ENCODE data around the gene FSD2.

Gene FSD2, protein sequence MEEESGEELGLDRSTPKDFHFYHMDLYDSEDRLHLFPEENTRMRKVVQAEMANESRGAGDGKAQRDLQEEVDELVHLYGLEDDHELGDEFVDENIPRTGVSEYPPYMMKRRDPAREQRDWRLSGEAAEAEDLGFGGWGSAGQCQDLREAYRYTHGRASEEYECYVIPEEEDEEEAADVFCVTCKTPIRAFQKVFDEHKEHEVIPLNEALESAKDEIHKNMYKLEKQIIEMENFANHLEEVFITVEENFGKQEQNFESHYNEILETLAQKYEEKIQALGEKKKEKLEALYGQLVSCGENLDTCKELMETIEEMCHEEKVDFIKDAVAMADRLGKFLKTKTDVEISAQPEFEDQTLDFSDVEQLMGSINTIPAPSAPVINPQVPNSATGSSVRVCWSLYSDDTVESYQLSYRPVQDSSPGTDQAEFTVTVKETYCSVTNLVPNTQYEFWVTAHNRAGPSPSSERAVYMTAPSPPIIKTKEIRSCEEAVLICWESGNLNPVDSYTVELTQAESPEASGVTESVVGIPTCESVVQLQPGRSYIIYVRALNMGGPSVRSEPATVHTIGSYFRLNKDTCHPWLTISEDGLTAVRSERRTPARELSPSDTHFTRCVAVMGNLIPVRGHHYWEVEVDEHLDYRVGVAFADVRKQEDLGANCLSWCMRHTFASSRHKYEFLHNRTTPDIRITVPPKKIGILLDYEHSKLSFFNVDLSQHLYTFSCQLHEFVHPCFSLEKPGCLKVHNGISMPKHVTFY

DNA sequence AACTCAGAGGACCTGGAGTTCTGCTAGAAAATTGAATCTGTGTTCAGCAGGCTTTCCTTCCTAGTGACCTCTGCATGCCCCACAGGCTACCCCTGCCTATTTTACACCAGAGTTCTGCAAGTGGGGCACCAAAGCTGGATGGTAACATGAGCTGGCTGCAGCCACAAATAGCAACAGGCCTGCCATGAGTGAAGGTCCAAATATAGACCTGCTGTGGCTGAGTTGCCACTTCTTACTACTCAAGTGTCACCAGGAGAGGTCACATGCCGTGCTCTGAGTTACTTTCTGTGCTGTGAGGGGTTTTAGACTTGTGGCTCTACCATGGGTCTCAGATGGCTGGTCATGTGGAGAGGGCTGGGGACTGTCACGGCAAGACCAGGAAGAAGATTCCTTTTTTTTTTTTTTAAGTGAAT, at the start of gene FSD2:
TSS of gene FSD2 (minus strand) at position 76 of the 413 bp plus-strand sequence. CDS start 18,679 bp downstream, outside the sequence.
- no peak for DNase-seq

DNA sequence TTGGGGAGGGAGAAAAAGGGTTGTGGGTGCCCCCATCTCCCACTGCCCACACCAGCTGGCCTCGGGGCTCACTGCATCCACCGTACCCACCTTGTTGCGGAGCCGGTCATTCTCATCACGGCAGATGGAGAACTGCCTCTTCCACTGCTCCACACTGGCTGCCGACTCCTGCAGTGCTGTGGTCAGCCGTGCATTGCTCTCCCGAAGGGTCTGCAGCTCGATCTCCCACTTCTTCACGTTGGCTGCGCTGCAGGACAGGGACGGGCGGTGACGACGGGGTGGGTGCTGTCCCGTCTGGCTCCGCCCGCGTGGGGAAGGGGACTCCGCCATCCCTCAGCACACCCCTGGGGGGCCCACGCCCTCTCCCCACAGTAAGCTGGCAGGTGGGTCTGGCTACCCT, 48.7 kb upstream of the FSD2 start:
- DNase-seq, result no peak

DNA sequence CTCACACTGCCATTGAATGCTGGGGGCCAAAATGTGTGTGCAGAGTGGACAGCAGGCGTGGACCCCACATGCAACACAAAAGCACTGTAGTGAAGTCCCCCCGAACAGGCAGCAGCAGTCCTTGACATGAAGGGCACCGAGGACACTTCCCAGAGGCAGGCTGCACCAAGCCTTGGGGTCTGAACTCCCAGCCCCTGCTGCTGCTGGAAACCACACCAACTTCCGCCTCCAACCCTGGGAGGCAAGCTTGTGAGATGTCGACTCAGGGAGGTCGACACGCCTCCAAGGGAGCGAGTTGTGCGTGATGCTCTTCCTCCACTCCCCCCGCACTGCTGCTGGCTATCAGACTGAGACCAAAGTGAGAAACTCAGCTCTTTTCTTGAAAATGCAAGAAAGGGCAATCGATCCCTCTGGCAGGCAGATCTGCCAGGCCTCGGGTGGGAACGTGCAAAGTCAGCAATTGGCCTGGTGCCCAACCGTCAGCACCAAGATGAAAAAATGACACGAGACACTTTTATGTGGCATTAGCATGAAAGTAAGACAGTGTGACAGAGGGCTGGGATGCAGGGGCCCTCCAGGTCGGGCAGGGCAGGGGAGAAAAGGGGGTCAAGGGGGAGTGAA, 47.2 kb upstream of the FSD2 start:
- DNase-seq, result no peak

DNA sequence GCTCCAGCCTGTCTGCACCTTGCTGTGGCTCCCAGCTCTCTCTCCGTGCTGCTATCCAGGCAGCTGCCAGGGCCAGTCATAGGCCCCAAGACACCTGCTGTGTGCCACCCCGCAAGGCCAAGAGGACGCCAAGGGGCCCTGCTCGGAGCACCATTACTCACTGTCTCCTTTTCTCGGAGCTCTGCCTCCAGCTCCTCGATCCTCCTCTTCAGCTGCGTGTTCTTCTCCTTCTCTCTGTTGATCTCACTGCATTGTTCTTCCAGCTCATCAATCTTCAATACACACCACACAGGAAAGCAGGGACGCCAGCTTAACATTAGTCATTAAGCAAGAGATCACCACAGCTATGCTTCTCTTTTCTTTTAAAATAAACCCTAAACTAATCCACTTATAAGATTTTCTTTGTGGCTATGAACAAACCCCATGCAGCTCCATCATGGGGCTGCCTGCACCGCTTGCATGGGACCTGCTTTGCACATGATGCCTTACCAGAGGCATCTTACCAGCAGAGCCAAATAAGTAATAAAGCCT, 46.2 kb upstream of the FSD2 start:
- DNase-seq, result no peak

DNA sequence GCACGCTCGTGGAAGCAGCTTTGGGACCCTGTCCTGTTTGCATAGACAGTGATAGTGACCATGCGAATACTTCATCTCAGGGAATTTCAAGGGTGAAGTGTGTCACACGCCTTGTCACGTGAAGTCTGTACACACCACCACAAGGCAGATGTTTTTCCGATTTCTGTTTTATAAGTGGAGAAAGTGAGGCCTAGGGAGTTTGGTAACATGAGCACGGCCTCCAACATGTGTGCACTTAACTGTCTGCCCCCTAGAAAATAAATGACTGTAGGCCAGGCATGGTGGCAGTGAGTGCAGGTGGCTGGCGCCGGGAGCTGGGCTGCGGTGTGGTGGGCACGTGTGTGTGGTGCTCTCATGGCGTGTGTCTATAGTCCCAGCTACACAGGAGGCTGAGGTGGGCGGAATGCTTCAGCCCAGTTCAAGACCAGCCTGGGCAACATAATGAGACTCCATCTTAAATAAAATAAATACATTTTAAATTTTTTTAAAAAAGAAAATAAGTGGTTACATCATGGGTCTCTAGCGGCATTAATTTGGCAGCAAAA, 45.5 kb upstream of the FSD2 start:
- no peak for DNase-seq

DNA sequence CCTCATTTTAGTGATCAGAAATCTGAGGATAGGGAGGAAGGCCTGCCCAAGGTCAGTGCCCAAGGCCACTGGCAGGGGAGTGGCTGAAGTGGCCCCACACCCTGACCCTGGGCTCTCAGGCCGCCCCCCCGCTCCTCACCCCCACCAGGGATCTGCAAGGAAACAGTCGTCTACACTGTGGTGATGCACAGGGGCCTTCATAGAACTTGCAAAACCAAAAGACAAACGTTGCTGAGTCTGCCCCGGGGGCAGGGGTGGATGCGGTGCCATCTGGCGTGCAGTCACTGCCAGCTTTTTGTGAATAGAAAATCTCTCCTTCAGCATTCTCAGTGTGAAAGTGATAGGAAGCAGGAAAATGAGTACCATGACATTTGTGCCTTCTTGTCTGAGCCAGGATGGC, 44.9 kb upstream of the FSD2 start:
- no peak for DNase-seq

DNA sequence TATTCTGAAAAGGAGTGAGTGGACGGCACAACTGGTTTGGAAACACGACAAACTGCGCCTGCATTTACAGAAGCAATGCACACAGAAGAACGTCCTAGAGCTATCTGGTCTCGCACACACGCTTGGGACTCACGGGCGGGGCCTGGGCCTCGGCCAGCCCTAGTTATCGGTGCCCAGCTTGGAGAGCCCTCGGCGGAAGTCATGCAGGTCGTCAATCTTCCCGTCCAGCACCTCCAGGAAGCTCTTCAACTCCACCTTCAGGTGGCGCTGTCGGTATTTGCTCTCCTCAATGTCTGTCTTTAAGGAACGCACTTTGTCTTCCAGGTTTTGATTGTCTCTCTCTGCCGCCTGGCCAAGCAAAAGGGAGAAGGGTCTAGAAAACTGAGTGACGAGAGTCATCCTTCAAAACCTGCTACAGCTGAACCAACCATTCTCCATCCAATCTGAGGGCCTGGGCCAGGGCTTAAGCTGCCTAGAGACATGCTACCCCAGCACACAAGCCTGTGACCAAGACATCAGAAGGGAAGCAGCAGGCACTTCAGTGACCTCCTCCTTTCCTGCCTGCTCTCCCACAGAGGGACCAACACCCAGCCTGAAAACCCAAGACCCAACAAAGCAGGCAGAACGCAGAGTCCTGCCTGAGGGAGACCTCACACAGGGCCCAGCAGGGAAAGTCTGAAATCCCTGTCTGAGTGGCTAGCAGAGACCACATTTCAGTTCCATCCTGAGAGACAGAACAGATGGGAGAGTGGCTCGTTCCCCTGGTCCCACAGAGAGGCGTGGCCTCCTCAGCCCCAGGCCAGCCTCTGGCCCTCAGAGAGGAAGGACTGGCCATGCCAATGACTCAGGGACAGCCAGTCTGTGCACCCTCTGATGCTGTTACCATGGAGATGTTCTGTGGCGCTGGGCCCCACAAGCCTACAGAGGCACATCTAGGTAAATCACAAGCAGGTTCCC, 44.0 kb upstream of the FSD2 start:
- DNase-seq, result peak; percentile 70 to 78

DNA sequence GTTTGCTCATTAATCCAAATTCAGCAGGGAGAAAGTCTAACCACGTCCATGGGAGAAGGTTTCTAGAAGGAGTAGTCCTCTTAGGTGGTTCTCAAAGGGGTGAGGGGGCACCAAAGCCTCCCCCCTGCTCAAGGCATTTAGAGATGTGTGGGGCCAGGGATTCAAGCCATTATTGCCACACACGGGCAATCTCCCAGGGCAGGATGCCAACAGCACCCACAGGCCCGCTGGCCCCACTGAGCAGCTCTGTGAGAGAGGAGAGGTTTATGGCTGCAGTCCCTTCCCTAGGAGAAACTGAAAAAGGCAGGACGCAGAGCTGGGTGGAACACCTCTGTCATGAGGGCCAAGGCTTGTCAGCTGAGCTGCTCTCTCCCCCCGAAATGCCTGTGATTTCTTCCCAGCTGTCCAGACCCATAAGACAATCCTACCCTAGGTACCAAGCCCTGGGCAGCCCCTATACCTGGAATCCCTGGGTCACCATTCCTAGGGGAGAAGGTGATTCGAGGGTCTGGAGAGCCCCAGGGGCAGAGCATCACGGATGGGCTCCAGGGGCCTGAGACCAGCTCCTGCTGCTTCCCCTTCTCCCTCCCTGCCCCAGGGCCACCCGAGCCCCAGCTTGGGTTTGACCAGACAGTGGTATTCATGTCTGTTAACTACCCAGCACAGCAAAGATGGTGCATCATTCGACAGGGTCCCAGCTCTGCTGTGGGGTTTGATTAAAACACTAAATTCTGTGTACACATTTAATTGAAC, 42.5 kb upstream of the FSD2 start:
- DNase-seq, result no peak

DNA sequence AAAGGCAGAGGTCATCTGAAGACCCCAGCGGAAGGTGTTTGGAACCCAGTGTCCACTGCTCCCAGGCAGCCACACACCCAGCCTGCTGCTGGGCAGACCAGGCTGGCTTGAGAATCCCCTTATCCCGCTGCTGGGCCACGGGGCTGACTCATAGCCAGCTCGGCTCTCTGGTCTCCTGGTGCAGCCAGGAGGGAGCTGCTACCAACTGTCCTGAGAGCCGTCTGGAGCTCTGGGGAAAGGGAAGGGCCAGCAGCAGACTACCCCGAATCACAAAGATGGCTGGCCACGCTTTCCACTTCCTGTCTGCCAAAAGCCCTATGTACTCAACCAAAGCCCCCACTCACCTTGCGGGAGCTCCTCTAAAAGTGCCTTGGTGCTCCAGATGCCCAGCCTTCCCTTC, 41.8 kb upstream of the FSD2 start:
- DNase-seq, result no peak

DNA sequence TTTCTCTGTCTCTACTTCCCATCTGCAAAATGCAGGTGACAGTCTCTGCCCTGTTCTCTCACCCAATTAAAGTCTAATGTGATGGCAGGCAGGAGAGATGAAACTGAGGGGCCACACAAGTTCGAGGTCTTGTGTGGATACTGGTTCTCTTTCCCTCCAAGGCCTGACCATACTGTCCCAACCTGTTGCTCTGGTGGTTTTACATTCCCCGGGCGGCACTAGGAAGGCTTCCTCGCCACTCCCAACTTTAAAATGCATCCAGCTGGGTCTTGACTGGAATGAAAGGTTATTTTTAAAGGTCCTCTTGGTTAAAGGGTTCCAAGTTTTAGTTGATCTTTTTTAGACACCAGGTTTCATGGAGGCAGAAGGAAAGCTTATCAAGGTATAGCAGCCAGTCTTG, 40.8 kb upstream of the FSD2 start:
- DNase-seq, result no peak

DNA sequence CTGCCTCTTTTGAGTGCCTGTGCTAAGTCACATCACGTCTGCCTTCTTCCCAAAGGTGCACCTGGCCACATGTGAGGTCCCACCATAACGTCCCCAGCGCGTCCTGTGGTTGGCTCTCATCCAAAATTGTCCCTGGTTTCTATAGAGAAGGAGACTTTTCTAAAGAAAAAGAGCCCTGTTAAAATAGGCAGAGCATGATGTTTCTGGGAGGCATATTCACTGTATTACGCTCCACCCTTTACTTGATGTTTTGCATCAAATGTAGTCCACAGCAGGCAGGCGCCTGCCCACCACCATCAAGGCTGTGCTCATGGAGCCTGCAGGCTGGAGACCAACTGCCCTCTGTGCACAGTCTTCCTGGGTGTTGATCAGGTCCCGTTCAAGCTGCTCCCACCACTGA, 39.8 kb upstream of the FSD2 start:
- DNase-seq, result no peak

DNA sequence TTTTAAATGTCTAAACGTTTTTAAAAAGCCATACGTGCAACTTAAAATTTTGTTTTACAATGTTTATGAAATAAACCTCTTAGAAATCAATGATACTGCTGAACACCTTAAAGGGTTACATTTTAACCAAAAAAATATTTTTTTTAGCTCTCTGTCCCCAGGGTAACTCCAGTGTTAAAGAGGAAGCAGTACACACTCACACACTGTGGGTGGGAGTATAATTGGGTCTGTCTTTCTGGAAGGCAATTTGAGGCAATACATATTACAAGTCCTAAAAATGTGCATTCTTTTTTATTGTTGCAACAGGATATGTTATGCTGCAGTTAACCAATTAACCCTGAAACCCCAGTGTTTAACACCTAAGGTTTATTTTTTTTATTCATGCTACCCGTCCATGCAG, 37.7 kb upstream of the FSD2 start:
- DNase-seq, result no peak

DNA sequence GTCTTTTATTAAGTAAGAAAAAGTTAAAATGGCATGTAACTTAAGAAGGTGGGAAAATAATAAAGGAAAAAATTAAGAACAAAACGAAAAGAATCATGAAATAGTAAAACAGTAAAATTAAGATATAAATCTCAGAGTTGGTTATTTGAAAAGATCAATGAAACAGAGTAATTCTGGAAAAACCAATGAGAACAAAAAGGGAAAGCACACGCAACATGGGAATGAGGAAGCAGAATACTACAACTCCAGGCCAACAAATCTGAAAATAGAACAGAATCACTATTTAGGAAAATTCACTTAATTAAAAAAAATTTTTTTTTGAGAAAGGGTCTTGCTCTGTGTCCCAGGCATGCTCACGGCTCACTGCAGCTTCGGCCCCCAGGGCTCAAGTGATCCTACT, 34.3 kb upstream of the FSD2 start:
- DNase-seq, result no peak

DNA sequence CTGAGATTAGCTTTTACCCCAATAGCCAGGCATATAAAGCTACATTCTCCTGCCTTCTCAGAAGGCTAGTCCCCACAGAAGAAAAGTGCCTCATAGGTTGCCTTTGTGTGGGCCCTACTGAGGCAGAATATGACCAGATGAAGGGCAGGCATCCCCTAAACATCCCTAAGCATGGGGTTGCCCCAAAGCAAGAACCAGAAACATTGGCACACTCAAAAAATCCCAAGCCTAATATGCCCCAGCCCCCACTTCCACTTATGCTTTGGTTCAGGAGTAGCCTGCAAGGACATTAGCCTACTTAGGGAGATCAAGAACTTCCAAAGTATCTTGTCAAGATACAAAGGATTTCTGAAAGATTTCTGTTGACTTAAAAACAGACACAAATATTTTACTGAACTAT, 33.3 kb upstream of the FSD2 start:
- no peak for DNase-seq

DNA sequence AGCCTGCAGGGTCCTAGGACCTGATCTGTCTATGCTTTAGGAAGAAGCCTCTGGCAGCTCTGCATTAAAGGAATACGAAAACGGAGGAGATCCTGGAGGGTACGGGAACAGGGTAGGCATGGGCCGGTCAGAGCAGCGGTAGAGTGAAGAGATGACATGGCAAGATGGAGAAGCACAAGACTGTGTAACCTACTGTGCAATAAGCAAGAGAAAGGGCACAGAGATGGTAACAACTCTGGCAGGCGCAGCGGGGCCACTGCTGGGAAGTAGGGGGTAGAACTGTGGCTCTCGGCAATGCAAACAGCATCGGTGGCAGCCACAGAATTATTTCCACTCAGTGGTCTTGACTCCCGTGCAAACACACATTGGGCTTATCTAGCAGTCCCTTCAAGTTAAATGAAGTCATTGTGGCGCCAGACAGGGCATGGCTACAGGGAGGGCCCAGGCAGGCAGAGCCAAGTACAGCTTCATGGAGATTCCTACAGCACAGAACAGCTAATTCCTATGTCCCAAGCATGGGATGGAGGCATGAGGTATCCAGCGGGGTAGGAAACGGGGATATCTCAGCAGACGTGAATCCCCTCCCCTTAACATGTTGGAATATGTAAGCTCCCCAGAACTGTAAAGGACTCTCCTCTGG, 32.3 kb upstream of the FSD2 start:
- no peak for DNase-seq

DNA sequence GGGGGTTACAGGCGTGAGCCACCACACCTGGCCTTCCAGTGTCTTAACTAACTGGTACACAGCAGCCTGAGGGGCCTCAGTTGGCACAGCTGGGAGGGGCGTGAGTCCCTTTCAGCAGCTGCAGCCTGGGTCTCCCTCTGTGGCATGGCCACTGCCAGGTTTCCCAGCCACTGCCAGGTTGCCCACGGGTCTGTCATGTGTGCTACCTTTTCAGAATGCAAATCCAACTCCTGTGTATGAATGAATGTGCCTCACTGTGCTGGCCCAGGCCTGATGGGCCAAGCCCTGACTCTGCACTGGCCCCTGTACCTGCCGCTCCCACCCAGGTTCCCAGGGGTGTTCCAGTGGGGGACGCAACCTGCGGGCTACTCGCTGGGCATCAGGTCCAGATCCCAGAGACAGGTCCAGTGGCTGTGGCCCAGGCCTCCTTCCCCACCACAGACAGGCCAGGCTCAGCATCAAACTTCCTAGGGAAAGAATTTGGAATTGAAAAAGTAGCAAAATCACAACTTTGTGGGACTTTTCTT, 29.6 kb upstream of the FSD2 start:
- DNase-seq, result no peak

DNA sequence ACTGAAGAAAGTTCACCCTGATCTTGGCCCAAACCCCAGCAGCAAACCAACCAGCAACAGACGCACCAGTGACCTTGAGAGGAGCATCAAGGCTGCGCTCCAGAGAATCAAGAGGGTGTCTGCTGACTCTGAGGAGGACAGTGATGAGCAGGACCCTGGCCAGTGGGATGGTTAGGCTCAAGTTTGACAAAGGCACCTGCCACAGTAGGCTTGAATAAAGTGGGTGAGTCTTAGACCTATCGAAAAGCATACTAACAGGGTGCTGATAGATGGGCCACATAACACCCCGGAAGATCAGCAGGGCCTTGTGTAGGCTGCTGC, 27.5 kb upstream of the FSD2 start:
- no peak for DNase-seq

DNA sequence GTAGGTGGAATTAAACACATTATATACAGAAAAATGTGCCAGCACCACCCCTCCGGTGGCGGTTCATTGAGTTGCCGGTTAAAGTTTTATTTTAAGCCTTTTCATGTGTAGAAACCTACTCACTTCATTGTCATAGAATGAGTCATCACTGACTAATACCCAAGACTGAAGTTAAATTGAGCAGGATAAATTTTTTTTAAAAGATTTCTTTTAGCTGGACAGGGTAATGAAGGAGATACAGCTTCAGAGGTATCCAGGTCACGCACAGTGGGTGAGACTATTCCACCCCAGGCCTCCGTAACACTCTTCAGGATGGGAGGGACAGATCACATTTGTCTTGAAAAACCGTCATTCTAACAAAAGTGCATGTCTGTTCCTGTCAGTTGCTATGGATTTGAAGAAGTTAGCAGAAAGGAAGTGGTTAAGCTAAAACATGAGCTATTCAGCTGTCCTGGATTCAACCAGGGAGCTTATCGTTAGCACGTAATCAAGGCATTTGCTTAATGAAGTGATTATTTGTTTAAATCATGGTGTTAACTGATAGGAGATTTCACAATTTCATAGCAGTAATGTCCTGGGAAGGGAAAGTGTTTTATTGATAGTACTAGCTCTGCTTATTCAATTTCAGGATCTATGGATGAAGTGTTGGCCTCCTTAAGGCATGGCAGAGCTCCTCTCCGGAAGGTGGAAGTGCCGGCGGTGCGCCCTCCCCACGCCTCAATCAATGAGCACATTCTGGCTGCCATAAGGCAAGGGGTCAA, 26.9 kb upstream of the FSD2 start:
- DNase-seq, result no peak

DNA sequence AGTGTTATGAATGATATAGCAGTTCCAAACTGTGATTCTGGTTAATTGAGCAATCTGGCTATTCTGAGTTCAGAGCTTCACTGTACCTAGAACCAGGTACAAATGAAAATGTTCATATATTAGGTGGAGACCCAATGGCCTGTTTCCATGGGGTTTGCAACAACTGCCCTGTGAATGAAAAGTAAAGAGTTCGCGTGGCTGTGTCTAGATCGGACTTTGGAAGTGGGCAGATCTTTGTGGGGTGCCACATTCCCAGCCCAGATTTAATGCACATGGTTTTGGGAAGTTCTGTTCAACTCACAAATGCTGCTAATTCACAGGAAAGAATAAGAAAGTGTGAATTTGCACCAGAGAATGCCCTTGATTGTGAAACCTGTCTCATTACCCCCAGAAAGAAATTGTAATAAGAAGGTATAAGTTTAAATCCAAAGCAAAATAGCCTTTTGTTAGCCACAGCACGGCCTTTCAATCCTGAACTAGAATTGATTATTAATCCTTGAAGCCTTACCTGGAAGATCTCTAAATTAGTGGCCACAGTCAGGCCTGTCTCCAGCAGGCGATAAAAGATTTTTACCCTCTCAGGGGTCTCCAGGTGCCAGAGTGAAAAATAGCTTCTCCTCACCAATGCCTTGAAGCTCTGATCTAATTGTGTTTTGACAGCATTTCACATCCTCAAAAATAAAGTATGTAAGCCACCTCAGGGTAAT, 26.2 kb upstream of the FSD2 start:
- no peak for DNase-seq
